NCI-H82 (cell line): Measurements from ENCODE around the gene ZNF709.
"Not testable (repeated sequence)": the region's sequence is repeated elsewhere in the genome, so short reads cannot be mapped to it uniquely, and the experiment has no call there.

Source experiments
- DNase-seq: peaks from one replicate; lab custom pipeline; 2025; lab: John Stamatoyannopoulos, UW

ZNF709 gene

GRCh38 chr19:12484371-12485051, at the start of gene ZNF709:
ZNF709 (minus strand) TSS chr19:12484816; CDS start chr19:12484657, 159 bp downstream.
- peak; percentile 97 for DNase-seq

GRCh38 chr19:12527034-12527836, 42.6 kb upstream of the ZNF709 start:
- peak; percentile 52 for DNase-seq

GRCh38 chr19:12526542-12526941, 41.9 kb upstream of the ZNF709 start:
- DNase-seq, result no peak

GRCh38 chr19:12521996-12522395, 37.4 kb upstream of the ZNF709 start:
- DNase-seq, result peak; percentile 46

- no peak for DNase-seq
Observed at GRCh38 chr19:12513531-12514061, 29.0 kb upstream of the ZNF709 start.

GRCh38 chr19:12497032-12497431, 12.4 kb upstream of the ZNF709 start:
- no peak for DNase-seq

- DNase-seq, result no peak
Observed at GRCh38 chr19:12496480-12496879, 11.9 kb upstream of the ZNF709 start.

GRCh38 chr19:12495002-12495802, 10.6 kb upstream of the ZNF709 start:
- peak; percentile 98 for DNase-seq

GRCh38 chr19:12494260-12494860, 9.7 kb upstream of the ZNF709 start:
- DNase-seq, result no peak

GRCh38 chr19:12486265-12486783, 1.7 kb upstream of the ZNF709 start:
- not testable (repeated sequence) for DNase-seq

GRCh38 chr19:12485571-12485970, 955 bp upstream of the ZNF709 start:
- DNase-seq, result no peak

- DNase-seq, result no peak
Observed at GRCh38 chr19:12485052-12485416, 418 bp upstream of the ZNF709 start.

- no peak for DNase-seq
Observed at GRCh38 chr19:12484011-12484370, 625 bp downstream of the ZNF709 start.

GRCh38 chr19:12482509-12482886, 2.1 kb downstream of the ZNF709 start:
- no peak for DNase-seq

- DNase-seq, result no peak
Observed at GRCh38 chr19:12481781-12482508, 2.7 kb downstream of the ZNF709 start.

GRCh38 chr19:12478234-12478941, 6.2 kb downstream of the ZNF709 start:
- DNase-seq, result no peak

- DNase-seq, result not testable (repeated sequence)
Observed at GRCh38 chr19:12467651-12468050, 17.0 kb downstream of the ZNF709 start.

- no peak for DNase-seq
Observed at GRCh38 chr19:12465211-12465610, 19.4 kb downstream of the ZNF709 start.

GRCh38 chr19:12464769-12465168, 19.8 kb downstream of the ZNF709 start:
- no peak for DNase-seq

GRCh38 chr19:12464139-12464538, 20.5 kb downstream of the ZNF709 start:
- not testable (repeated sequence) for DNase-seq
